Measurements from ENCODE around the gene KRT74. TPM values are rescaled to one million over a fixed set of nuclear protein-coding genes. Genes with fewer than 3 reads are reported as not detected.
A peak's percentile ranks its signal among the peaks of the same experiment; 100 is the strongest.
"Not testable (repeated sequence)": the region's sequence is repeated elsewhere in the genome, so short reads cannot be mapped to it uniquely, and the experiment has no call there.

Gene KRT74
- total RNA-seq, 1 donor from 2014 or later, result not detected

DNA sequence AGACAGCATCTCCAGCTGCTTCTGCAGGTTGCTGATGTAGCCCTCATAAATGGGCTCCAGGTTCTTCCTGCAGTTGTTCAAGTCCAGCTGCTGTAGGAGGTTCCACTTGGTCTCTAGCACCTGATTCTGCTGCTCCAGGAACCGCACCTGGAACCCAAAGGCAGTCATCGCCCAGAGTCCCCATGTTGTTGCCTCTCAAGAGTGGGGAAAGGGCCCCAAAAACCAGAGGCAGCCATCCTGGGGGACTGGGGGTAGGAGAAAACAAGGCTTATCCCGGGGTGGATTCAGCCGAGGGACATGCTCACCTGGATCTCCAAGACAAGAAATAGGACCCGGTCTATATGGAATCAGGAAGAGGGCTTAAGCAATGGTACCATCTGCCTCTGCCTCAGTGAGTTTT, 25.3 kb upstream of the KRT74 start:
- no peaks in the 10 kb centered on the region for H3K36me3 Mint-ChIP-seq (ENCODE audit: low read depth)
- H3K4me1 Mint-ChIP-seq (ENCODE audit: low read depth), result no peaks in the 10 kb centered on the region
- no peak for DNase-seq (ENCODE audit: low spot score)
- TF ChIP-seq CTCF (IDR thresholded peaks at IDR 0.05), result no peak
- H3K9me3 Mint-ChIP-seq (ENCODE audit: low read depth), result no peaks in the 10 kb centered on the region
- no peak overlapping the region for H3K4me3 Mint-ChIP-seq (ENCODE audit: unreplicated experiment)
- no peak overlapping the region for H3K27ac Mint-ChIP-seq (ENCODE audit: unreplicated experiment)
- H3K27me3 Mint-ChIP-seq (ENCODE audit: low read depth), result peaks cover 55% of the 10 kb centered on the region

GRCh38 chr12:52594237-52594636, 20.6 kb upstream of the KRT74 start:
- not testable (repeated sequence) for H3K36me3 Mint-ChIP-seq (ENCODE audit: low read depth); DNase-seq (ENCODE audit: low spot score); H3K4me3 Mint-ChIP-seq (ENCODE audit: unreplicated experiment); H3K4me1 Mint-ChIP-seq (ENCODE audit: low read depth); H3K9me3 Mint-ChIP-seq (ENCODE audit: low read depth); H3K27ac Mint-ChIP-seq (ENCODE audit: unreplicated experiment)
- H3K27me3 Mint-ChIP-seq (ENCODE audit: low read depth), result peaks cover 61% of the 10 kb centered on the region

GRCh38 chr12:52591521-52591920, 17.9 kb upstream of the KRT74 start:
- Mint-ChIP-seq H3K27me3 (ENCODE audit: low read depth) (peaks cover 52% of the 10 kb centered on the region), H3K4me1 (ENCODE audit: low read depth) (no peaks in the 10 kb centered on the region), H3K36me3 (ENCODE audit: low read depth) (no peaks in the 10 kb centered on the region), H3K9me3 (ENCODE audit: low read depth) (no peaks in the 10 kb centered on the region), H3K27ac (ENCODE audit: unreplicated experiment) (no peak overlapping the region), H3K4me3 (ENCODE audit: unreplicated experiment) (no peak overlapping the region)
- DNase-seq (ENCODE audit: low spot score), result no peak
- no peak for TF ChIP-seq CTCF (IDR thresholded peaks at IDR 0.05)

GRCh38 chr12:52590021-52590420, 16.4 kb upstream of the KRT74 start:
- H3K27ac Mint-ChIP-seq (ENCODE audit: unreplicated experiment), result no peak overlapping the region
- no peak overlapping the region for H3K4me3 Mint-ChIP-seq (ENCODE audit: unreplicated experiment)
- H3K36me3 Mint-ChIP-seq (ENCODE audit: low read depth), result no peaks in the 10 kb centered on the region
- peaks cover 47% of the 10 kb centered on the region for H3K27me3 Mint-ChIP-seq (ENCODE audit: low read depth)
- TF ChIP-seq CTCF (IDR thresholded peaks at IDR 0.05), result no peak
- no peaks in the 10 kb centered on the region for H3K9me3 Mint-ChIP-seq (ENCODE audit: low read depth)
- no peaks in the 10 kb centered on the region for H3K4me1 Mint-ChIP-seq (ENCODE audit: low read depth)
- peak; percentile 60 for DNase-seq (ENCODE audit: low spot score)

DNA sequence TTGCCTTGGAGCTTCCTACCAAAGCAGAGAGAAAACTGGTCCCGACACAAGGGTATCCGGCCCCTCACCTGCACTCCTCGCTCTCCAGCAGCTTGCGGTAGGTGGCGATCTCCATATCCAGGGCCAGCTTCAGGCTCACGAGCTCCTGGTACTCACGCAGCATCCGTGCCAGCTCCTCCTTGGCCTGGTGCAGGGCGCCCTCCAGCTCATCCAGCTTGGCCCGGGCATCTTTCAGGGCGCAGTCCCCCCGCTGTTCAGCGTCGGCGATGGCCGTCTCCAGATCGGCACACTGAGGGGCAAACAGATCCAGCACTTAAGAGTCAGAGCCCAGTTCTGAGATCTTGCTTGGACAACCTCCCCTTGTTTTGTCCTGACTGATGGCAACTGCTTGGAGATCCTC, 13.9 kb upstream of the KRT74 start:
- no peak overlapping the region for H3K4me3 Mint-ChIP-seq (ENCODE audit: unreplicated experiment)
- peaks cover 38% of the 10 kb centered on the region for H3K27me3 Mint-ChIP-seq (ENCODE audit: low read depth)
- H3K27ac Mint-ChIP-seq (ENCODE audit: unreplicated experiment), result no peak overlapping the region
- H3K4me1 Mint-ChIP-seq (ENCODE audit: low read depth), result no peaks in the 10 kb centered on the region
- peak; percentile 68 for DNase-seq (ENCODE audit: low spot score)
- H3K9me3 Mint-ChIP-seq (ENCODE audit: low read depth), result no peaks in the 10 kb centered on the region
- no peaks in the 10 kb centered on the region for H3K36me3 Mint-ChIP-seq (ENCODE audit: low read depth)
- no peak for TF ChIP-seq CTCF (IDR thresholded peaks at IDR 0.05)

- Mint-ChIP-seq H3K27ac (ENCODE audit: unreplicated experiment) (no peak overlapping the region), H3K4me1 (ENCODE audit: low read depth) (no peaks in the 10 kb centered on the region), H3K9me3 (ENCODE audit: low read depth) (no peaks in the 10 kb centered on the region), H3K4me3 (ENCODE audit: unreplicated experiment) (no peak overlapping the region), H3K27me3 (ENCODE audit: low read depth) (peaks cover 34% of the 10 kb centered on the region), H3K36me3 (ENCODE audit: low read depth) (no peaks in the 10 kb centered on the region)
- DNase-seq (ENCODE audit: low spot score), result peak; percentile 80
- no peak for TF ChIP-seq CTCF (IDR thresholded peaks at IDR 0.05)
Observed at GRCh38 chr12:52585946-52586345, 12.3 kb upstream of the KRT74 start.

All from chondrocyte (in vitro differentiated cells).